ENCODE results near the gene ZNF627.

DNA sequence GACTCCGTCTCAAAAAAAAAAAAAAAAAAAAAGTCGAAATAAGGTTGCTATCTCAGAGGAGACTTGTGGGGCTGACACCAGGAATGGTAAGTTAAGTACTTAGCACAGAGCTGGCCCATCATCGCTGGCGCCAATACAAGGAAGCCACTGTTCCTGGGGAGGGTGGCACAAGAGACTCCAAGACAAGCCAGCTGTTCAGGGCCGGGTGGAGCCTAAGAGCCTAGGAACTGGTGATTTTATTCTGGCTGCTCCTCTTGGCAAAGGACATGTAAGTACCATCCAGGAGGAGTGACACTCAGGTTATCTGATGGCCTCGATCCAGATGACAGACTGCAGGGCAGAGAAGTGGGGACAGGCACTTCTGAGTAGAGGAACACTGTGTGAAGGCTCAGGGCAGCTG lies 42.0 kb upstream of the ZNF627 start:
- no peak for TF ChIP-seq POLR2A (IDR thresholded peaks at IDR 0.05)
- TF ChIP-seq, protein P1, sequence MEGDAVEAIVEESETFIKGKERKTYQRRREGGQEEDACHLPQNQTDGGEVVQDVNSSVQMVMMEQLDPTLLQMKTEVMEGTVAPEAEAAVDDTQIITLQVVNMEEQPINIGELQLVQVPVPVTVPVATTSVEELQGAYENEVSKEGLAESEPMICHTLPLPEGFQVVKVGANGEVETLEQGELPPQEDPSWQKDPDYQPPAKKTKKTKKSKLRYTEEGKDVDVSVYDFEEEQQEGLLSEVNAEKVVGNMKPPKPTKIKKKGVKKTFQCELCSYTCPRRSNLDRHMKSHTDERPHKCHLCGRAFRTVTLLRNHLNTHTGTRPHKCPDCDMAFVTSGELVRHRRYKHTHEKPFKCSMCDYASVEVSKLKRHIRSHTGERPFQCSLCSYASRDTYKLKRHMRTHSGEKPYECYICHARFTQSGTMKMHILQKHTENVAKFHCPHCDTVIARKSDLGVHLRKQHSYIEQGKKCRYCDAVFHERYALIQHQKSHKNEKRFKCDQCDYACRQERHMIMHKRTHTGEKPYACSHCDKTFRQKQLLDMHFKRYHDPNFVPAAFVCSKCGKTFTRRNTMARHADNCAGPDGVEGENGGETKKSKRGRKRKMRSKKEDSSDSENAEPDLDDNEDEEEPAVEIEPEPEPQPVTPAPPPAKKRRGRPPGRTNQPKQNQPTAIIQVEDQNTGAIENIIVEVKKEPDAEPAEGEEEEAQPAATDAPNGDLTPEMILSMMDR (IDR thresholded peaks at IDR 0.05) = no peak
